GM19193 (cell line): ENCODE data around the gene COL11A1.

Experiments used
- POLR2A ChIP-seq: IDR thresholded peaks from 4 replicates; pipeline ENCODE4 v1.6.1; 2011; ENCODE audit not compliant: insufficient read depth, insufficient read length; ENCODE audit errors: extremely low read depth

COL11A1 gene

GRCh38 chr1:102836991-102837390 is 271.3 kb downstream of the COL11A1 start:
- no peak for TF ChIP-seq POLR2A

- TF ChIP-seq POLR2A = no peak
These were observed 273.5 kb downstream of the COL11A1 start for GRCh38 chr1:102834688-102835320.

GRCh38 chr1:102833151-102833550 is 275.2 kb downstream of the COL11A1 start:
- no peak for TF ChIP-seq POLR2A
